GM12874 (cell line): Measurements from ENCODE around the gene RPS6KA5.

Experiments
- TF ChIP-seq, protein P1 (sequence below): IDR thresholded peaks from 2 replicates; pipeline ENCODE4 v1.5.1; 2011; ENCODE audit warnings: low read depth, mild to moderate bottlenecking, control low read depth, low read length, moderate library complexity; ENCODE audit not compliant: insufficient read depth

Gene RPS6KA5

DNA sequence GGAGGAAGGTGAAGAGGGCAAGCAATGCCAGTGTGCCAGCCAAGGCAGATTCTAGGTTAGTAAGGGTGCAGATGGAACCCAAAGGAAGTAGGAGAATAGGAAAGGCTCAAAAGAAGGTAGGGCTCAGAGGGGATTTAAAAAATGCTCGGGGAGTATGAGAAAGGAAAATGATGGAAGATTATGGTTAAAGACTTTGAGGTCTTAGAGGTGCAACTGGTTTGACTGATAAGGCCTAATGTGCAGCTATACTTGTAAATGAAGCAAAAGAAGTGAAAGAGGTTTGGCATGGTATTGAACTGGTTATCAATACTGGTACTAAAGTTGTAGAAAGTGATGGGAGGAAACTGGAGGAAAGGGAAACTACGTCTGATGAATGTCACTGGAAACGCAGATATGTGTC, 94.7 kb downstream of the RPS6KA5 start:
- TF ChIP-seq, protein P1, sequence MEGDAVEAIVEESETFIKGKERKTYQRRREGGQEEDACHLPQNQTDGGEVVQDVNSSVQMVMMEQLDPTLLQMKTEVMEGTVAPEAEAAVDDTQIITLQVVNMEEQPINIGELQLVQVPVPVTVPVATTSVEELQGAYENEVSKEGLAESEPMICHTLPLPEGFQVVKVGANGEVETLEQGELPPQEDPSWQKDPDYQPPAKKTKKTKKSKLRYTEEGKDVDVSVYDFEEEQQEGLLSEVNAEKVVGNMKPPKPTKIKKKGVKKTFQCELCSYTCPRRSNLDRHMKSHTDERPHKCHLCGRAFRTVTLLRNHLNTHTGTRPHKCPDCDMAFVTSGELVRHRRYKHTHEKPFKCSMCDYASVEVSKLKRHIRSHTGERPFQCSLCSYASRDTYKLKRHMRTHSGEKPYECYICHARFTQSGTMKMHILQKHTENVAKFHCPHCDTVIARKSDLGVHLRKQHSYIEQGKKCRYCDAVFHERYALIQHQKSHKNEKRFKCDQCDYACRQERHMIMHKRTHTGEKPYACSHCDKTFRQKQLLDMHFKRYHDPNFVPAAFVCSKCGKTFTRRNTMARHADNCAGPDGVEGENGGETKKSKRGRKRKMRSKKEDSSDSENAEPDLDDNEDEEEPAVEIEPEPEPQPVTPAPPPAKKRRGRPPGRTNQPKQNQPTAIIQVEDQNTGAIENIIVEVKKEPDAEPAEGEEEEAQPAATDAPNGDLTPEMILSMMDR = no peak

DNA sequence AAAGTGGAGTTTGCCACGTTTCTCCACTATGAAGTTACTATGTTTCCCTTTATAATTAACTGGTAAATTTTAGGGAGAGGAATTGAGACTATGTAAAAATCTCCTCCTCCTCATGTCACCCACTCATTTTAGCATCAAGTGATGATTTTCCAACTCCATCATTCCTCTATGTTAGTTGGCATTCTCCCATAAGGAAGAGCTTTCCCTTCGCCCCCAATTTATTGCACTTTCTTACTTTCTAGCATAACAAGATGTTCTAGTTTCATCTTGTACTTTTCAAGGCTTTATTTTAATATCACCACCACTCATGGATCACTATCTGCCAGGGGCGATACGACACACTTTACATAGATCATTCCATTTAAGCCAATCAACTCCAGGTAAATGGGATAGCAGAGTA, 97.1 kb downstream of the RPS6KA5 start:
- TF ChIP-seq, protein P1 = no peak

DNA sequence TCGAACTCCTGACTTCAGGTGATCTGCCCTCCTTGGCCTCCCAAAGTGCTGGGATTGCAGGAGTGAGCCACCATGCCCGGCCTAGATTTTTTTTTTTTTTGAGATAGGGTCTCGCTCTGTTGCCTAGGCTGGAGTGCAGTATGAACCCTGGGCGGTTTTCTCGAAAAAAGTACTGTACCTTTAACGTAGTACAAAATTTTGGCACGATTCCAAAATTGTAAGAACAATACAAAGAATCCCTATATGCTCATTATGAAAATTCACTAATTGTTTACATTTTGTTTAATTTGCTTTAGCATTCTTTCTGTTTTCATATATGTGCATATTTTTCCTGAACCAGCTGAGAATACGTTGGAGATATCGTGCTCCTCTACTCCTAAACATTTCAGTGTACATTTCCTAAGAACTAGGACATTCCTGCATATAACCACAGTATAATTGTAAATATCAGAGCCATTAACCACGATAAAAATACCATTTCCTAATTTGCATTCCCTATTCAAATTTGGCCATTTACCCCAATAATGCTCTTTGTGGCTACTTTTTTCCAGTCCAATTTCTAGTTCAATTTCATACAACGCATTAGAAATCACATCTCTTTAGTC, 97.8 kb downstream of the RPS6KA5 start:
- TF ChIP-seq, protein P1 = no peak

DNA sequence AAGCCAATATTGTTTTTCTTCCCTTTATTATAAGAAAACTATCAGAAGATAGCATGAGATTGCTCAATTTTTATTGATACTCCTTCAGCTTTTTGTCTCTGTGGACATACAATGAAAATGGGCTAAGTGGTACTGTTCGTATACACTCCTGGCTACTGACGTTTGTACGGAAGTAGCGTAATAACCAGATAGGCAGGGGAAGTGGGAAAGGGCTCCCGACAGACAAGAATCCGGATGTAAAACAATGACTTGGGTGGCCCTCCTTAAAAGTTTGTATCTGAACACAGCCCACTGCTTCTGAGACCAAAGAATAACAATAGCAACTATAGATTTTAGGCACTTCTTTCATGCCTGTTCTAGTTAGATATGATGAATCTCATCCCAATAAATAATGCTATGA, 99.6 kb downstream of the RPS6KA5 start:
- TF ChIP-seq, protein P1 = no peak

DNA sequence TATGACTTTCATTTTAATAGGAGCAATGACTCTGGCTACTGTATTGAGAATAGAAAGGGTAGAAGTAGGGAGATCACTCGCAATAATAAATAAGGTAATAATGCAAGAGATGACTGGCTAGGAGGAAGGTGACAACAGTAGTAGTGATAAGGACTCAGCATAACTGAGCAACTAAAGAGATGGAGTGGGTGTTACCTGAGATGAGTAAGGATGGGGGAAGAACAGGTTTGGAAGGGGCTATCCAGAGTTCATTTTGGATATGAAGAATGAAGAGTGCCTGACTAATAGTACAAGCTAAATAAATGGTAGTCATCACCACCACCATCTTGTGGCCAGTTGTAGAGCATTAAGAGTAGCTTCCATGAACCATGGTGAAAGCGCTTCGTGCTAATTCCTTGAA, 101.1 kb downstream of the RPS6KA5 start:
- TF ChIP-seq, protein P1 = no peak

DNA sequence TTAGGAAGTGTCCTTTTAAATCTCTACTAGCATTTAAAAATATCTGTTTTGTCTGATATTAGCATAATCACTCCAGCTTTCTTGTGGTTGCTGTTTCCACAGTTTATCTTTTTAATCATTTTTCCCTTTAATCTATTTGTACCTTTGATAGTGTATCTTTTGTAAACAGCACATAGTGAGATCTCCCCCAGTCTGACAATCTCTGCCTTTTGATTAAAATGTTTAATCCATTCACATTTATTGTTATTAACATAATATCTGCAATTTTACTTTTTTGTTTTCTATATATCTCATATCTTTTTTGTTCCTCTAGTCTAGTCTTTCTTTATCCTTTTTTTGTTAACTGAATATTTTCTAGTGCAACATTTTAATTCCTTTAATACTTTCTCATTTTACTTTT, 104.2 kb downstream of the RPS6KA5 start:
- TF ChIP-seq, protein P1 = no peak

DNA sequence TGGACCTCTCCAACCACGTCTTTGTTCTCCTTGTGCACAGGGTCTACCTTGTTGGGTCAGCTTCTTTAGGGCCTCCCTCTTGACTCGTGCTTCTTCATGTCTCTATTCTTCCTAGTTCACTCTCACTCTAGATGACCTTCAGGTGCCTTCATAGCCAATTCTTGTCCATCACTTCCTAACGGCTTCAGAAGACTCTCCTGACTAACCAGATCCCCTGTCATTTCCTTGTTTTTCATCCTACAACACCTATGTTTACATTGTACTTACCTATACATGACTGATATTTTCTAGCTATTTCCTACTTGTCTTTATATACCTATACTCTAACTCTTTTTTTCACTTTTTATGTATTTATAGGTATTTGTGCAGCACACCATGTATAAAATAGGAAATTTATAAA, 117.1 kb downstream of the RPS6KA5 start:
- TF ChIP-seq, protein P1 = no peak
